ENCODE measurements around the gene ODF2L.

The ODF2L gene

GRCh38 chr1:86416343-86416742, 20.2 kb upstream of the ODF2L start:
- no peak for DNase-seq (ENCODE audit: low spot score)
- no peak for TF ChIP-seq CTCF (IDR thresholded peaks at IDR 0.05; ENCODE audit: extremely low read depth, missing control alignments)

GRCh38 chr1:86410879-86411278, 14.8 kb upstream of the ODF2L start:
- DNase-seq (ENCODE audit: low spot score), result no peak
- no peak for TF ChIP-seq CTCF (IDR thresholded peaks at IDR 0.05; ENCODE audit: extremely low read depth, missing control alignments)

GRCh38 chr1:86409416-86410021, 13.4 kb upstream of the ODF2L start:
- no peak for TF ChIP-seq CTCF (IDR thresholded peaks at IDR 0.05; ENCODE audit: extremely low read depth, missing control alignments)
- DNase-seq (ENCODE audit: low spot score), result no peak

DNA sequence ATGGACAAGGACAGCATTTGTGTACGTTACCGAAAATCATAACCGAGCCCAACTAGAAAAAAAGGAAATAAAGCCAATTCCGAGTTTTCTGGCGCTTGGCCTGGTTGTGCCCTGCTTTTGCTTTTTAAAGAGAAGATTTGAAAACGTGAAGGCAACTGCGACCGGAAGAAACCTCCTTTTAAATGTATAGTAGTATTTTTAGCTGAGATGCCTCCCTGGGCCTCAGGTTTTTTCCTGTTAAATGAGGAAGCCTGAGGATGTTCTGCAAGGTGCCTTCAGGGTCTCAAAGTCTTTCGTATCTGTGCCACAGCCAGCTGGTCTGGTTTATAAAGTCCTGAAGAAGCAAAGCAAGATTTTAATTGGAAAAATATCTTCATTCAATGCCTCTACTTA, 371 bp upstream of the ODF2L start:
- no peak for TF ChIP-seq CTCF (IDR thresholded peaks at IDR 0.05; ENCODE audit: extremely low read depth, missing control alignments)
- no peak for DNase-seq (ENCODE audit: low spot score)

DNA sequence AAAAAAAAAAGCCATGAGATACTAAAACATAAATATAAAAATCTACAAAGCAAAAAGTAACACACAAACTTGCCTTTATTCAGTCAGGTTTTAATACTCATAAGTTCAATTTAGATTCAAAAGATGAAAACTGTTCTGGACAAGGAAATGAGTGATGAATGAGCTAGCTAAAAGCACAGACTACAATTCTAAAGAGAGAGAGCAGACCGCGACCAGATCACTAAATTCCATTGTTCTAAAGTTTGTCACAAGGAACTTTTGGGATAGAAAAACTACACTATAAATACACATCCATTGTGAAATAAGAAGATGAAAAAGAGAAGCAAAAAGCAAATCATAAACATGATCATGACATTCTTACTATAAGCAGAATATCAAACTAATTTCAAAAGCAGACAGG, 1.7 kb downstream of the ODF2L start:
- DNase-seq (ENCODE audit: low spot score), result no peak
- TF ChIP-seq CTCF (IDR thresholded peaks at IDR 0.05; ENCODE audit: extremely low read depth, missing control alignments), result no peak

GRCh38 chr1:86389307-86389706, 6.8 kb downstream of the ODF2L start:
- TF ChIP-seq CTCF (IDR thresholded peaks at IDR 0.05; ENCODE audit: extremely low read depth, missing control alignments), result no peak
- no peak for DNase-seq (ENCODE audit: low spot score)

- no peak for TF ChIP-seq CTCF (IDR thresholded peaks at IDR 0.05; ENCODE audit: extremely low read depth, missing control alignments)
- DNase-seq (ENCODE audit: low spot score), result no peak
Observed at GRCh38 chr1:86388777-86389176, 7.3 kb downstream of the ODF2L start.

Data from GM20000 (cell line).